Lung (tissue), 16 donors: ENCODE data around the gene MYLK2. TPM values are rescaled to one million over a fixed set of nuclear protein-coding genes. Genes with fewer than 3 reads are reported as not detected.

ENCODE experiments used
- ATAC-seq: fragments of 200-7000 bp; cut with Tn5 transposase; one replicate; pipeline ENCODE4 v1.9.1; 2020; ENCODE audit warnings: moderate number of reproducible peaks; ENCODE audit not compliant: insufficient read depth, low FRiP score
- DNase-seq, 3 donors: peaks; one replicate each; pipeline ENCODE4 v3.0.0-alpha.2; 2013 to 2017
- H3K27ac ChIP-seq, 2 donors: one replicate each; pipeline ENCODE4 v1.5.1; 2013; ENCODE audit warnings: mild to moderate bottlenecking in 2 of 2, moderate library complexity in 2 of 2, control low read depth in 1 of 2, inconsistent platforms in 1 of 2, low read depth in 1 of 2, low read length in 1 of 2
- H3K27me3 ChIP-seq, 3 donors: one replicate each; pipeline ENCODE4 v1.5.1; 2013; ENCODE audit warnings: low read length in 2 of 3; ENCODE audit not compliant: control insufficient read depth in 3 of 3, insufficient read depth in 3 of 3
- H3K36me3 ChIP-seq, 4 donors: one replicate each; pipeline ENCODE4 v1.5.1; 2013; ENCODE audit warnings: low read length in 4 of 4, mild to moderate bottlenecking in 1 of 4, moderate library complexity in 1 of 4; ENCODE audit not compliant: control insufficient read depth in 4 of 4, insufficient read depth in 4 of 4
- H3K4me1 ChIP-seq, 5 donors: one replicate each; pipeline ENCODE4 v1.5.1; 2013; ENCODE audit warnings: low read length in 5 of 5, mild to moderate bottlenecking in 2 of 5, moderate library complexity in 1 of 5; ENCODE audit not compliant: control insufficient read depth in 5 of 5, insufficient read depth in 5 of 5
- H3K4me3 ChIP-seq: one replicate; pipeline ENCODE4 v1.5.1; 2013; ENCODE audit warnings: mild to moderate bottlenecking, control low read depth, moderate library complexity
- H3K9ac ChIP-seq, 2 donors: one replicate each; pipeline ENCODE4 v1.5.1; 2013; ENCODE audit warnings: low read length in 2 of 2, control low read depth in 1 of 2; ENCODE audit not compliant: insufficient read depth in 1 of 2
- H3K9me3 ChIP-seq, 4 donors: one replicate each; pipeline ENCODE4 v1.5.1; 2013; ENCODE audit warnings: low read length in 3 of 4, mild to moderate bottlenecking in 1 of 4, moderate library complexity in 1 of 4; ENCODE audit not compliant: control insufficient read depth in 4 of 4, insufficient read depth in 3 of 4
- WGBS, 2 donors: extraction: QIAGEN DNeasy Blood & Tissue Kit; methylation state at CpG; one replicate each; pipeline ENCODE4 v1.1.7; 2013; 5-methylcytosine and 5-hydroxymethylcytosine counted together
- long read RNA-seq, 5 donors: transcript quantifications; one replicate each; lab custom pipeline, GENCODE V29; 2026
- polyA plus RNA-seq, 2 donors: library from polyadenylated mRNA; stranded (reverse); fragments of 200-250 nt; gene quantifications; one replicate each; pipeline ENCODE4 v1.2.1, GENCODE V29; 2013
- total RNA-seq, 2 donors: library from RNA; depleted of rRNA in 1 of 2; stranded (reverse); fragments of >200 nt in 1 of 2; gene quantifications; one replicate each; pipeline ENCODE4 v1.2.1, GENCODE V29; 2014 to 2021
- TF ChIP-seq, protein P1 (sequence below): IDR thresholded peaks from 2 replicates; pipeline ENCODE4 v1.5.1; 2012; ENCODE audit warnings: mild to moderate bottlenecking; ENCODE audit errors: control extremely low read depth, extremely low read depth
- donor health status: control.
- donor health status: control.
- donor health status: Bipolar disorder and iron deficiency.
- donor health status: healthy.
- donor health status: DM: yes; HTN: yes; CAD: no.

MYLK2 gene
- total RNA-seq (under 1 TPM in 1 of 2 donors, not detected in 1; 0.28 TPM), polyA plus RNA-seq (under 1 TPM; 0.06 to 0.26 TPM)
- long read RNA-seq, donor 1, result 0 reads
- long read RNA-seq, donor 2, result 0 reads
- long read RNA-seq, donor 3, result 0 reads
- long read RNA-seq, donor 4, result 0 reads
- long read RNA-seq, donor 5, result 0 reads

DNA sequence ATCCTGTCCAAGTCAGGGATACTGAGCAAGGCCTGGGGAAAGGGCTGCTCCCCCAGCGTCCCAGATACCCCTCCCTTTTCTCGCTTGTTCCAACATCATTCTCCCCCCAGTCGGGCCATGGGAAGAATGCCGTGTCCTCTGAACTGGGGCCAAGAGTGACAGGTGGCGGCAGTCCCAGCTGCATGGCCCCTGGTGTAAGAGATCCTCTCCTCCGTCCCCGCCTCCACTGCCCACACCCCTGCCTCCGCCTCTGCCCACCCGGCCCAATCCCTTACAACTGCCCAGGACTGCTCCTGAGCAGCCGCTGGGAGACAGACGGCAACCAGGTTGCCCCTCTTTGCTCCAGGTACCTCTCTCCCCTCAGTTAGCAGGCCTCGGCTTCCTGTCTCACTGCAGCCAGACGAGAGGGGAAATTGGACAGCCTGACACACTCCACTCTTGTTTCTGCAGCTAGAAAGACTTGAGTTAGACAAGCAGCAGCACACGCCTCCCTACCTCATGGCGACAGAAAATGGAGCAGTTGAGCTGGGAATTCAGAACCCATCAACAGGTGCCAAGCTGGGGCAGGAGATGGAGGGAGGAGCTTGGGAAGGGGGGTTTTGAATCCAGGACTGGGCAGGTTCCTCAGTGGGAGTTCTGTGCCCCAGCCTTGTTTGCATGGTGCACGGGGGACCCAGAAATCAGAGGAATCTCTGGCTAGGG is at the start of gene MYLK2:
MYLK2 (plus strand) TSS at position 274 of the 702 bp plus-strand sequence; CDS start at position 499, 225 bp downstream.
- DNase-seq (no peak), ATAC-seq (no peak)
- no peak within 1 kb of the TSS for H3K9ac ChIP-seq
- WGBS, 2 donors, result 70 to 79% methylated on average over 16 of the region's 16 CpGs
- H3K36me3 ChIP-seq, result no peaks in the 10 kb centered on the region
- H3K27me3 ChIP-seq, result no peaks in the 10 kb centered on the region
- peaks cover 0 to 23% (median 5%) of the 10 kb centered on the region in 5 donors for H3K4me1 ChIP-seq
- no peak within 1 kb of the TSS for H3K27ac ChIP-seq
- TF ChIP-seq, protein P1, sequence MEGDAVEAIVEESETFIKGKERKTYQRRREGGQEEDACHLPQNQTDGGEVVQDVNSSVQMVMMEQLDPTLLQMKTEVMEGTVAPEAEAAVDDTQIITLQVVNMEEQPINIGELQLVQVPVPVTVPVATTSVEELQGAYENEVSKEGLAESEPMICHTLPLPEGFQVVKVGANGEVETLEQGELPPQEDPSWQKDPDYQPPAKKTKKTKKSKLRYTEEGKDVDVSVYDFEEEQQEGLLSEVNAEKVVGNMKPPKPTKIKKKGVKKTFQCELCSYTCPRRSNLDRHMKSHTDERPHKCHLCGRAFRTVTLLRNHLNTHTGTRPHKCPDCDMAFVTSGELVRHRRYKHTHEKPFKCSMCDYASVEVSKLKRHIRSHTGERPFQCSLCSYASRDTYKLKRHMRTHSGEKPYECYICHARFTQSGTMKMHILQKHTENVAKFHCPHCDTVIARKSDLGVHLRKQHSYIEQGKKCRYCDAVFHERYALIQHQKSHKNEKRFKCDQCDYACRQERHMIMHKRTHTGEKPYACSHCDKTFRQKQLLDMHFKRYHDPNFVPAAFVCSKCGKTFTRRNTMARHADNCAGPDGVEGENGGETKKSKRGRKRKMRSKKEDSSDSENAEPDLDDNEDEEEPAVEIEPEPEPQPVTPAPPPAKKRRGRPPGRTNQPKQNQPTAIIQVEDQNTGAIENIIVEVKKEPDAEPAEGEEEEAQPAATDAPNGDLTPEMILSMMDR, result no peak
- no peaks in the 10 kb centered on the region for H3K9me3 ChIP-seq
- no peak within 1 kb of the TSS for H3K4me3 ChIP-seq

DNA sequence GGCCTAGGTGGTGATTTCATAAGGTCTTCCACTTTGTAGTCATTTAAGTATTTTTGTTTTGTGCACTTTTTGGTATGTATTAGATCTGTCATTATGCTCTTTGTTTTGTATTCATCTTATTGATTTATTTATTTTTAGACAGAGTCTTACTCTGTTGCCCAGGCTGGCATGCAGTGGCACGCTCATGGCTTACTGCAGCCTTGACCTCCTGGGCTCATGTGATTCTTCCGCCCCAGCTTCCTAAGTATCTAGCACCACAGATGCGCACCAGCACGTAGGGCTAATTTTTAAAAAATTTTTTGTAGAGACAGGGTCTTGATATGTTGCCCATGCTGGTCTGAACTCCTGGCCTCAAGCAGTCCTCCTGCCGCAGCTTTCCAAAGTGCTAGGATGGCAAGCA is 49.5 kb upstream of the MYLK2 start:
- Histone ChIP-seq H3K4me1 (peaks cover 0 to 3% (median 0%) of the 10 kb centered on the region in 5 donors), H3K9ac (no peak overlapping the region), H3K36me3 (peaks cover 0 to 21% (median 9%) of the 10 kb centered on the region in 4 donors), H3K27me3 (no peaks in the 10 kb centered on the region), H3K27ac (no peak overlapping the region), H3K4me3 (no peak overlapping the region), H3K9me3 (no peaks in the 10 kb centered on the region)
- ATAC-seq (no peak), DNase-seq (no peak)
- TF ChIP-seq, protein P1, result no peak
- 93 to 97% methylated on average over 5 of the region's 5 CpGs for WGBS, 2 donors

DNA sequence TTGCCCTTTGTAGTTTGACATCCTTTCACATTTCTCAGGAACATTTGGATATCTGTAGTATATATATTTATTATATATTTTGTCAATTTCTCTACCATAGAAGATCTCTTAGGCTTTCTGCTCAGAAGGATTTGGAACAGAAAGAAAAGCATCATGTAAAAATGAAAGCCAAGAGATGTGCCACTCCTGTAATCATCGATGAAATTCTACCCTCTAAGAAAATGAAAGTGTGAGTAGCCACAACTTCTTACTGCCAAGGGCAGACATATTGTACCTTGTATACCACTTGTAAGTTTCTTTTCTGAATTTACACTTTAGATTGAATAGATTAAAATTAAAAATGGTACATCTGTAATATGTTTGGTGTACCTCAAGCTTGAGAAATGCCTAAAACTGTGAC is 48.9 kb upstream of the MYLK2 start:
- TF ChIP-seq, protein P1, result no peak
- Histone ChIP-seq H3K36me3 (peaks cover 0 to 20% (median 10%) of the 10 kb centered on the region in 4 donors), H3K27ac (no peak overlapping the region), H3K4me1 (peaks cover 0 to 3% (median 0%) of the 10 kb centered on the region in 5 donors), H3K4me3 (no peak overlapping the region), H3K27me3 (no peaks in the 10 kb centered on the region), H3K9ac (no peak overlapping the region), H3K9me3 (no peaks in the 10 kb centered on the region)
- no peak for ATAC-seq
- 67 to 89% methylated on average over 1 of the region's 1 CpG for WGBS, 2 donors
- DNase-seq, result no peak
